Gastrocnemius medialis (tissue), 4 donors: ENCODE results near the gene TANGO6.

Experiments used
- POLR2A ChIP-seq, 2 donors: fragments of 450-650 bp; IDR thresholded peaks; one replicate each; pipeline ENCODE4 v1.6.1; 2017; ENCODE audit warnings: antibody characterized with exemption in 2 of 2, mild to moderate bottlenecking in 2 of 2, moderate library complexity in 2 of 2
- TF ChIP-seq, protein P1 (sequence below), 5 experiments: fragments of 450-650 bp in 3 of 5; fragments of 200-600 bp in 2 of 5; sonication (generic) in 2 of 5; IDR thresholded peaks in 4 of 5; conservative IDR thresholded peaks in 1 of 5; 1 replicate in 4 of 5; 2 replicates in 1 of 5; pipeline ENCODE4 v1.5.1; 2016 to 2019; ENCODE audit warnings: antibody characterized with exemption in 5 of 5, mild to moderate bottlenecking in 3 of 5, moderate library complexity in 3 of 5

DNA sequence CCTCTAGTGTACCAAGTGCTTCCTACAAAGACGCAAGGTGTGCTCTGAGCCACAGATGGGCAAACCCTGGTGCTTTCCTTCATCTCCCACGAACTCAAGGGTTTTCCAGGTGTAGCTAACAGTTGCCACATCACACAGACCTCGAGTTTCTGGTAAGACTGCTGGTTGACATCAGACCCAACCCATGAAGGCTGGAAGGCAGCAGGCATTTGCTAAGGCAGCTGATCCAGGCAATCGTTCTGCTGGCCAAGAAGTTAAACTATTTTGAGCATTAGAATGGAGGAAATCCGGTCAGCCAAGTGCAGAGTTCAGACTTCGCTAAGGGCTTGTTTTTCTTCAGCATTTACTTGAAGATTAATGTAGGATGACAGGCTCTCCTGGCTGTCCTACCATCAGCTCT is 273.6 kb downstream of the TANGO6 start:
- TF ChIP-seq, protein P1, sequence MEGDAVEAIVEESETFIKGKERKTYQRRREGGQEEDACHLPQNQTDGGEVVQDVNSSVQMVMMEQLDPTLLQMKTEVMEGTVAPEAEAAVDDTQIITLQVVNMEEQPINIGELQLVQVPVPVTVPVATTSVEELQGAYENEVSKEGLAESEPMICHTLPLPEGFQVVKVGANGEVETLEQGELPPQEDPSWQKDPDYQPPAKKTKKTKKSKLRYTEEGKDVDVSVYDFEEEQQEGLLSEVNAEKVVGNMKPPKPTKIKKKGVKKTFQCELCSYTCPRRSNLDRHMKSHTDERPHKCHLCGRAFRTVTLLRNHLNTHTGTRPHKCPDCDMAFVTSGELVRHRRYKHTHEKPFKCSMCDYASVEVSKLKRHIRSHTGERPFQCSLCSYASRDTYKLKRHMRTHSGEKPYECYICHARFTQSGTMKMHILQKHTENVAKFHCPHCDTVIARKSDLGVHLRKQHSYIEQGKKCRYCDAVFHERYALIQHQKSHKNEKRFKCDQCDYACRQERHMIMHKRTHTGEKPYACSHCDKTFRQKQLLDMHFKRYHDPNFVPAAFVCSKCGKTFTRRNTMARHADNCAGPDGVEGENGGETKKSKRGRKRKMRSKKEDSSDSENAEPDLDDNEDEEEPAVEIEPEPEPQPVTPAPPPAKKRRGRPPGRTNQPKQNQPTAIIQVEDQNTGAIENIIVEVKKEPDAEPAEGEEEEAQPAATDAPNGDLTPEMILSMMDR (IDR thresholded peaks at IDR 0.05 in 4 of 5, conservative IDR thresholded peaks at IDR 0.05 in 1 of 5) = no peak
- TF ChIP-seq POLR2A (IDR thresholded peaks at IDR 0.05) = no peak
